ENCODE measurements around the gene MTHFR. TPM values are rescaled to one million over a fixed set of nuclear protein-coding genes. Genes with fewer than 3 reads are reported as not detected.
A peak's percentile ranks its signal among the peaks of the same experiment; 100 is the strongest.

Gene MTHFR
- total RNA-seq, 1 experiment from 2014 or later = 11.7 TPM

DNA sequence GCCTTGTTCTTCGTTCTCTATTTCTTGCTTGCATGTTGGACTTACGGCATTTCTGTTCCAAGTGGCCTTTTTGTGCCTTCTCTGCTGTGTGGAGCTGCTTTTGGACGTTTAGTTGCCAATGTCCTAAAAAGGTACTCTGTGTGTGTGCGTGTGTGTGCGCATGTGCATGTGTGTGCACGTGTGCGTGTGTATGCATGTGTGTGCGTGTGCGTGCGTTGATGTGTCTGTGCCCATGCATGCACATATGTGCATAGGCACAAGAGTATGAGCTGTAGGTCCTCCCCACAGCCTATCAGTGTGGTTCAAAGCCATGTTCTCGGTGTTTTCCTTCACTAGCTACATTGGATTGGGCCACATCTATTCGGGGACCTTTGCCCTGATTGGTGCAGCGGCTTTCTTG is 28.1 kb upstream of the MTHFR start:
- DNase-seq (ENCODE audit: low read depth) = no peak

DNA sequence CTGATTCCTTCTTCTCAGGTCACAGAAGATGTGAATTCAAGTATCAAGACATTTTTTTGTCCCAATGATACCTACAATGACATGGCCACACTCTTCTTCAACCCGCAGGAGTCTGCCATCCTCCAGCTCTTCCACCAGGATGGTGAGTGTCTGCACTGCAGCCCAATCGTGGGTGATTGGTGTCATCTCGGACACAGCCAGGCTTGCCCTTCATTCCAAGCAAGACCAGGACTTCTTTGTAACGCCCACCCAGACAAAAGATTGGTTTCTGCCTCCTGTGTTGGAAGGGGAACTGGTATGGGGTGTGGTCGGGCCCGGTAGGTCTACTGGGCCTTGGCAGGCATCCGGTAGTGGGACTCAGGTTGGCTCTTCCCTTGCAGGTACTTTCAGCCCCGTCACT is 27.7 kb upstream of the MTHFR start:
- no peak for DNase-seq (ENCODE audit: low read depth)

DNA sequence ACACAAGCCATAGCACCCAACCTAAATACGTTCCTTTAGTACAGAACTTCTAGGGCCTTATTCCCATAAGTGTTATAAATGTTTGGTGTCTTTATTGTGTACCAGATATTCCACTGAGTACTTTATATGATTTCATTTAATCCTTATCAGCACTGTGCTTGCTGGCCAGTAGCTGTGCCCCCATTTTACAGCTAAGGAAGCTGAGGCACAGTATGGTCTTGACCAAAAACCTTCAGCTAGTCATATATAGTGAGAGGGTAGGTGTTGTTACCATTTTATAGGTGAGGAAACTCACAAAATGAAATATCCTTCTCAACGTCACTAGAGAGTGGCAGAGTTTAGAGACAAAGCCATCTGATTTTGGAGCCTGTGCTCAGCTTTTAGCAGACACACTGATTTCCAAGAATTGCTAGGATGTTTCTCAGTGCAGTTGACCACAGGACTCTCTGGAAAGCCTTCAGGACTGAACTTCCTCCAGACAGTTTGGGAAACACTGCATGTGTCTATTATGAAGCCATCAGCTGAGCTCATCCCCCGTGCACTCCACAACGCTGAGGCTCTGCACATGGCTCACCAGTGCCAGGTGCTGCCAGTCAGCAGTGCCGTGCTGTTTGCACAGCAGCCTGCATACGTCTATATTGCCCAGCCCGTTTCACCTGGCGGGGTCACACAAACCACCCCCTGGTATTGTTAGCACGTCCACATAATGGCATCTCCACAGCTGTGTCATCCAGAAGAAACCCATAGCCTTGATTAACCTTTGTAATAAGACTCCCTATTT is 26.4 kb upstream of the MTHFR start:
- no peak for DNase-seq (ENCODE audit: low read depth)

DNA sequence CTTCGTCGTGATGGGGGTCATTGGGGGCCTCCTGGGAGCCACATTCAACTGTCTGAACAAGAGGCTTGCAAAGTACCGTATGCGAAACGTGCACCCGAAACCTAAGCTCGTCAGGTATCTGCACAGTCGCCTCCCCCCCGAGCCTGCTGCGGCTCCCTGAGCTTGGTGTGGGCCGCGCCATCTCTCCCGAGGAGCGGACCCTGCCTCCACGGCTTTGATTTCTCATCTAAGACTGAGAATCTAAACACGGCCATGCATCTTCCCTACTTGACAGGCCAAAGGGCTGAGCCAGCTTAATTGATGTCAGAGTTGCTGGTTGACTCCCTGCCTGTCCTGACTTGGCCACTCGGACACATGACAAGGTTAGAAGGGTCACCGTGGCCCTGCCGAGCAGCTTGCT is 22.7 kb upstream of the MTHFR start:
- no peak for DNase-seq (ENCODE audit: low read depth)

DNA sequence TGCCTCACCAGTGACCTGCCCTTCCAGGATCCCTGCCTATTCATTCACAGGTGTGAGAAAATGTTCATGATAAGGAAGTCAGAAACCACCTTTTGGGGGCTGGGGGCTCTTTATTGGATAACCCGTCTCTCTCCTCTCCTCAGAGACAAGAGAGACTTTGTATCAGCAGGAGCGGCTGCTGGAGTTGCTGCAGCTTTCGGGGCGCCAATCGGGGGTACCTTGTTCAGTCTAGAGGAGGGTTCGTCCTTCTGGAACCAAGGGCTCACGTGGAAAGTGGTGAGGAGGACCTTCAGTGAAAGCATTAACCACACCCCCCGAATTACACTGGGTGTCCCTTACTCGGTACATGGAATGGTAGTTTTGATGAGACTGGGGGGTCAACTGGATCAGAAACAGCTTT is 21.2 kb upstream of the MTHFR start:
- DNase-seq (ENCODE audit: low read depth) = no peak

DNA sequence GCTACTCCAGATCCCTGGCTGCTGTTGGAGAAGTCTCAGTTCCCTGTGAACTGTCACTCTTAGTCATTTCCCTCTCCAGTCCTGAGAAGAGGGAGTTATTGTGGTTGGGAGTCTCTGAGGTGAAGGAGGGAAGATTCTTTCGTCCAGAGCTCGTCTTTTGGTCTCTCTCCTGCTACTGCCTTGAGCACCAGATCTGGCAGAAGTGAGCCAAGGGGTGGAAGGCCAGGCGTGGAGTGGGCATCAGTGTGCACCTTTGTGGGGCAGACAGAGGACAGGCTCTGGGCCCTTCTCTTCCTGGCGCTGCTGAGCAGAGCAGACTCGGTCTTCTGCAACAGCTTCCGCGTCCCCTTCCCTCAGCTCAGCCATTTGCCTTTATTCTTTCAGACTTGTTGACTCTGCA is 19.4 kb upstream of the MTHFR start:
- no peak for DNase-seq (ENCODE audit: low read depth)

DNA sequence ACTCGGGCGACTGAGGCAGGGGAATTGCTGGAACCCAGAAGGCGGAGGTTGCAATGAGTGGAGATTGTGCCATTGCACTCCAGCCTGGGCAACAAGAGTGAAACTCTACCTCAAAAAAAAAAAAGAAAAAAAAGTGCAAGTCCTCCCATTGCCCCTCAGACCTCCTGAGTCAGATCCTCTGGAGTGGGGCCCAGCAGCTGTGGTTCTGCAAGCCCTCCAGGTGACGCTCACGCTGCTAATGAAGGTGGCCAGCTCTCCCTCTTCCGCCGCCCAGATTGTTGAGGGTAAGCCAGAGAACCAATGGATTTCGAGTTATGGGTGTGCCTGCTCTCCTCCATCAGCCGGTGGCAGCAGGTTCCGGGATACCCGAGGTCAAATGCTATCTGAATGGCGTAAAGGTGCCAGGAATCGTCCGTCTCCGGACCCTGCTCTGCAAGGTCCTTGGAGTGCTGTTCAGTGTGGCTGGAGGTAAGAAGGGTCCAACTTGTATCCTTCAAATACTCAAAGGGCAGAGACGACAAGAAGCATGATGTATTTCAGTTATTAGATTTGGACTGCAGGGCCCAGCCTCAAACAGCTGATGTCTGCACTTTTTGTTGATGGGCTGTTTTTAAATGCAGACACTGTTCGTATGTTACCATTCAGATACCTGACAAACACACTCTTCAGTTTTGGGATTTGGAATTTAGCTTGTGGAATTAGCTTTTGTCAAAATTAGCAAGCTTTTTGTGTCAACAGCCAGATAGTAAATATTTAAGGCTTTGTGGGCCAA is 17.8 kb upstream of the MTHFR start:
- DNase-seq (ENCODE audit: low read depth) = no peak

DNA sequence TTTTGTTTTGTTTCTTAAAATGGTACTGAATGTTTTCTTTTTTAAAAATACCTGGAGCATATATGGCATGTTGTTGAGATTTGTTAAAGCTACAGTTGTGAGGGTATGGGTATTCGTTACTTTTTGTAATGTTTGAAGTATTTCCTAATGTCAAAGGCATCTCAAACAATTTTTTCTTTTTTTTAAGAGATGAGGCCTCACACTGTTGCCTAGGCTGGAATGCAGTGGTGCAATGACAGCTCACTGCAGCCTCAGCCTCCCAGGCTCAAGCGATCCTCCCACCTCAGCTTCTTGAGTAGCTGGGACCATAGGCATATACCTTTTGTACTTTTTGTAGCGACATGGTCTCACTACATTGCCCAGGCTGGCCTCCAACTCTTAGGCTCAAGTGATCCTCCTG is 16.3 kb upstream of the MTHFR start:
- DNase-seq (ENCODE audit: low read depth) = no peak

DNA sequence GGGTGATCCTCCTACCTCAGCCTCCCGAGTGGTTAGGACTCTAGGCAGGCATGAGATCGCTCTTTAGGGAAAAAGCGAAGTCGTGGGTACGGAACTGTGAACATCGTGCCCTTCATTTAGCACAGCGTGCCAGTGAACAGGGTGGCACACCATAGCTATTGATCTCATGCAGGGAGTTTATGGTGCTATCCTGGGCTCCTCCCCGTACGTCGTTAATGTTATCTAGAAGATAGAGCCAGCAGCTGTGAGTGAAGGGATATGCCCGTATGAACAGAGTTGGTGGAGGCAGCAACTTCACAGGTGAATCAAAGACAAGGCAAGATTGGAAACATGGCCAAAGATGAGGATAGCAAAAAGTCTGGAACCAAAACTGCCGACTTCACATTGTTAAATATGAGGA is 11.4 kb upstream of the MTHFR start:
- DNase-seq (ENCODE audit: low read depth) = no peak

DNA sequence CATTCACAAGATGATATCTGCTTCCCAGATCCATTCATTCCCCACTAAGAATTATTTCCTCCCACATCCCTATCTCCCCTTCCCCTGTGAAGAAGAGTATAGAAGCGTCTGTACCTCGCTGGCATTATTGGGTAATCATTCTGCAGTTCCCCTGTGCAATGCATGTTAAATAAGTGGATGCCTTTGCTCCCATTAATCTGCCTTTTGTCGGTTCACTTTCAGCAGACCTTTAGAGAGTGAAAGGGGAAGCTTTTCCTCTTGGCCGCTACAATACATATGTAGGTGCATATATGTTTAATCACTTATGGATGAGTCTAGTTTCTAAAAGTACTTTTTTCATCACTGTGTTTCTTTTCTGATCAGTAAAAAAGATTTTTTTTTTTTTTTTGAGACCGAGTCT is 7.3 kb upstream of the MTHFR start:
- DNase-seq (ENCODE audit: low read depth) = no peak

DNA sequence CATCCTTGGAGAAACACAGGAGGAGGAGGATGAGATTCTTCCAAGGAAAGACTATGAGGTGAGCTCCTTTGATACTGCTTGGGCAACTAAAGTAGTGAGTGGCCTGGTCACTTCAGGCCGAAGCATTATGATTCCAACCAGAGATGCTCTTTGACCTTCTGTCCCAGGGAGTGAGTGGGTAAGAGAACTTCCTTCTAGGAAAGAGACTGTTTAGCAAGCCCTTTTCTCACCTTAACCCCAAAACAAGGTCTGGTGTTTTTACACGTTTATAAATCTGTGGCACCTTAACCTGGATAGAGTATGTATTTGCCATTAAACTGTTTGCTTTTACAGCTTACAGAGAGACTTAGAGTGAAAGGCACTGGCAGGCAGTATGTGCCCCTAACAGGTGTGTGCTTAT is 1.4 kb upstream of the MTHFR start:
- DNase-seq (ENCODE audit: low read depth) = no peak

DNA sequence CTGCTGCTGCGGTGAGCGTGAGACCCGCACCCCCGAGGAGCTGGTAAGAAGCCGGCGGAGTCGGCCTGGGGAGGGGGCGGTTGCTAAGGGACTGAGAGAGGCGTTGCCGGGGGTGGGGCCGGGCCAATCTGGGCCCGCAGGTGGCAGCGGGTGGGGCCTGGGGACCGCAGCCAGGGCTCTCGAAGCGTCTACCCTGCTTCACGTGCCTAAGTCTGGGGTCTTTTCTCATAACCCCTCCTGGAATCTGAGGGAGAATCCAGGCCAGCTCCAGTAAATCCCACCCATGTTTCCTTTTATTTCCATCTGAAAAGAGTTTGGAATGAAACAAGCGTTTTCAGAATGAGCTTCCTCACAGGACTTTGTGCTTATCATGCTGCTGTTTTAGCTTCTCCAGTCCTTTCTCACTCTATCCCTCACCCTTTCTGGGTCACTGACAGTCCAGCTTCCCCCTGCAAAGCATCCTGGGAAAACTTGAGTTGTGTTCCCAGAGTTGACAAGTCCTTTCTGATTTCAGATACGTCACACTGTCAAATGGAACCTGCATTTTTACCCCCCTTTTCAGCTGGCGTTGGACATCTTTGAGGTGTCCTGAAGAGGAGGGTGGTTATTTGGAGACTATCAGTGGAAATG is 658 bp upstream of the MTHFR start:
- DNase-seq (ENCODE audit: low read depth) = peak; percentile 32

DNA sequence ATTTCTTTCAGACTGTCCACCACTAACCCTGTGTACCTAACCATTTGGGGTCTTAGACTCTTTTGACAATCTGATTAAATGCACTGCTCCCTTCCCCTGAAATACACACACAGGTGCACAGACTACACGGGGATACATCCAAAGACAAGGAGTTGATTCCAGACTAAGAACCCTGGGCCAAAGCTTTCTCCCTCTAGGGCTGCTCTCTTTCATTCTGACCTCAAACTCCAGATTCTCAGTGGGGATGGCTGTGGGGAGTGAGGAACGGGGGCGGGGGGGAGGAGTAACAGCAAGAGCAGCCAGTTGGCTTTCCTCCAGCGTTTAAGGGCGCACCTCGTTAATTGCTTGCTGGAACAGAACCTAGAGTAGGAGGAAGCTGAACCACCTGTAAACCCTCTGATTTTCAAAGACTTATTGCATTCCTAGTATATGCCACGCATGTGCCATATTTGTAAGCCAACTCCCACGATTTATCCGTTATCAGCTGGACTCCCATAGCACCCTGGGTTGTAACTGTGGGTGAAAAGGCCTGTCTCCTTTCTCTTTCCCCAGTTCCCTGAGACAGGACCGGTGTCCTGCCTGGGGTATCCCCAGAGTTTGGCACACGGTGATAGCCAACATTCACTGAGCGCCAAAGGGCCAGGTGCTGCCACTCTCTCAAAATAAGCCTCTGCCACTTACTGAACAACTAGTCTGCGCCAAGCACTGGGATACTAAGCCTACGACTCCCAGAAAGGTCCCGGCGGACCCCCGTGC is 920 bp downstream of the MTHFR start:
- DNase-seq (ENCODE audit: low read depth) = peak; percentile 44

DNA sequence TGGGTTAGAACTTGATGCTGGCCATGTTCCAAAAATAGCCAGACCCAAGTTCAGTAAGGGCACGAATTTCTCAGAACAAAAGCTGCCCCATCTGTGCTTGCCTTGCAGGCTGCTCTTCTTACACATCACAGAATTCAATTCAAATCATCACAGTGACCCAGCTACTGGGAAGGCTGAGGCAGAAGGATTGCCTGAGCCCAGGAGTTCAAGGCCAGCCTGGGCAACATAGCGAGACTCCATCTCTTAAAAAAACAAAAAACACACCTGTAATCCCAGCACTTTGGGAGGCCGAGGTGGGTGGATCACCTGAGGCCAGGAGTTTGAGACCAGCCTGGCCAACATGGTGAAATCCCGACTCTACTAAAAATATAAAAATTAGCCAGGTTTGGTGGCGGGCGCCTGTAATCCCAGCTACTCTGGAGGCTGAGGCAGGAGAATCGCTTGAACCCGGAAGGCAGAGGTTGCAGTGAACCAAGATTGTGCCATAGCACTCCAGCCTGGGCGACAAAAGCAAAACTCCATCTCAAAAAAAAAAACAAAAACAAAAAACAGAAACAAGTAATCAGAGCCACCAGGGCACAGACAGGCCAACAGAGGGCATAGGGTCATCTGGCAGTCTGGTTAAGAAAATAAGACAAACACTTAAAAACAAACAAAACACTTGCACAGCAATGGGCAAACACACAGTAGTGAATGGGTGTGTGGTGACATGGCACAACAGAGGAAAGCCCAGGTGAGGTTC is 1.7 kb downstream of the MTHFR start:
- DNase-seq (ENCODE audit: low read depth) = peak; percentile 5

DNA sequence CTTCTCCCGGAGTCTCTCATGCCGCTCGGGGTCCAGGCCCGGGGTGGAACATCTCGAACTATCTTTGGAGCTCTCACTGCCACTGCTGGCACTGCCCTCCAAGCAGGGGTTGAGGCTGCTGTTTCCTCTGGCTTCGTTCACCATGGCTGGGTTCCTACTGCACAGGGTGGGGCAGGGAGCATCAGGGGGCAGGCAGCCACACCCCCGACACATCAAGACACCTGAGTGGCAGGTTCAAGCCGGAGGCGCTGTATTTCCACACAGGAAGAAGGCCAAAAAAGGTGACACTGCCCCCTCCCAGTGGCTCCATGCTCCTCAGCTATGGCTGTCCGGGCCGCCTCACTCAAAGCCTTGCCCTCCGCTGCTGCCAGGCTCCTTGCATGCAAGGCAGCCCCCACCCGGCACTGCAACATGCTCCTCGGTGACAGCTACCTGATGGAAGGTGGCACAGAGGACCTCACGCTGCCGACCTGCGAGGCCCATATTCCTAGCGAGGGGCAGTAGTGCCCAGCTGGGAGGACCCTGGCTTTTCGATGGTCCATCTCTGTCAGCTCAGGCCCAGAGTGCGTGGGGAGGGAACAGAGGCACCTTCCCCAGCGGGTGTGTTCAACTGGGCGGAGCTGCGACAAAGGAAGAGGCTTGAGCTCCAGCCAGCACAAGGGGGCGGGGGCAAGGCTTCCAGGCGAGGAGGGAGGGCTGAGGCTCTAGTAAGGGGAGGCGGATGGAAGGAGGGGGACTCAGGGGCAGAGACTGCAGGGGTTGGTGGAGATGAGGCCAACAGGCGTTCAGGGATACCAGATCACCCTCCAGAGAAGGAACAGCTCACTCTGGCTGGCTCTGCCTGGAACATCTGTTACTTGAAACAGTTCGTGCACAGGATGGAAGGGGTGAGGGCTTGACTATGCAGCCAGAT is 2.5 kb downstream of the MTHFR start:
- DNase-seq (ENCODE audit: low read depth) = peak; percentile 96

DNA sequence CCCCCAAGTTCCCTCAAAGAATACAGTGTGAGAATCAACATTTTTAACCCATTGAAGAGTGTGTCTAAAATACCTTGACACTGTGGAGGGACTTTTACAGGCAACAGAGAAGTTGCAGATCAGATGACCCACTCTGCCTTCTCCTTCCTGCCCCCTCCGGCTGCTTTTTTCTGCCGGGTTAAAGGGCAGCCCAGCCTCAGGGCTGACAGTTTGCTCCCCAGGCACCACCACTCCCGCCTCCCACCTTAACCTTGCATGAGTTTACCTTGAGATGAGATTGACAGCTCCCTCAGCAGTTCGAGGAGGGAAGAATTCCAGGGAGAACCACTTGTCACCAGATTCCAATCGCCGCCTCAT is 3.2 kb downstream of the MTHFR start:
- no peak for DNase-seq (ENCODE audit: low read depth)

DNA sequence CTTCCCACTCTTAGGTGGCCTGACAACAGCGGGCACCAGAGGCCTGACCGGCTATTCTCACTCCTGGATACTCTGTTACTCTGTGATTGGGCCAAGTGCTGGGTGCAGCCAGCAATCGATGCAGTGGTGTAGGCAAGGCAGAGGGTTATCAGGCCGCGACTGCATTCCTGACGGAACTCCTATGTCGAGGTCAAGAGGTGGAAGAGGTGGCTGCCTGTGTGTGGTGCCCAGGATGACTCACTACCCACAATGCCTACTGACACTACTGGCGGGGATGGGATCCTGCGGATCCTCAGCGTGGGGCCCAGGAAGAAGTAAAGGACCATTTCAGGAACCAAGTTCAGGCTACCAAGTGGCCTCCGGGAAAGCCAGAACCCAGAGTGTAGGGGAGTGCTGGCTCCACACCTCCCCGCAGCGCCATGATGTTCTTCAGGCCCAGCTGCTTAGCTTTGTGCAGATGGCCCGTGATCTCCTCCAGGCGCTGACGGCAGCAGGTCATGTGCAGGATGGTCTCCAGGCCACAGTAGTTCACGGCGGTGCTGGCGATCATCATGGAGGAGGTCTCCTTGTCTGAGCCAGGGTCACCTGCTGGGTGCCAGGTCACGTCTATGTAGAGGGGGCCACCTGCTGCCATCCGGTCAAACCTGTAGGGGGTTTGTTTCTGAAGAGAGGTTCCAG is 4.9 kb downstream of the MTHFR start:
- DNase-seq (ENCODE audit: low read depth) = no peak

DNA sequence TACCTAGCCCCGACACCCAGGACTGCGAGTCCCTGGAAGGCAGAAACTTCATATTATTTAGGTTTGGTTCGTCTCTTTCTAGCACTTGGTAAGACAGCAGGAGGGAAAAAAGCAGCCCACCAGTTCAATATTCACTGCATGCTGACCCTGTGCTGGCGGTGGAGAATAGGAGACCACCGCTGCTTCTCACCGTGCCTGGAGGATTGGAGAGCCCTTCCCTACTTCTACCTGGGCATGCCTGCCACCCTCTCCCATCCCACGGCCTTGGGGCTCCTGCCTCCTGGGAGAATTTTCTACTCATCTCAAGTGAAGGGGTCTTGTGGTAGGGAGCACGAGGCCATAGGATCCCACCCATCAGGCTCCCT is 5.4 kb downstream of the MTHFR start:
- no peak for DNase-seq (ENCODE audit: low read depth)

DNA sequence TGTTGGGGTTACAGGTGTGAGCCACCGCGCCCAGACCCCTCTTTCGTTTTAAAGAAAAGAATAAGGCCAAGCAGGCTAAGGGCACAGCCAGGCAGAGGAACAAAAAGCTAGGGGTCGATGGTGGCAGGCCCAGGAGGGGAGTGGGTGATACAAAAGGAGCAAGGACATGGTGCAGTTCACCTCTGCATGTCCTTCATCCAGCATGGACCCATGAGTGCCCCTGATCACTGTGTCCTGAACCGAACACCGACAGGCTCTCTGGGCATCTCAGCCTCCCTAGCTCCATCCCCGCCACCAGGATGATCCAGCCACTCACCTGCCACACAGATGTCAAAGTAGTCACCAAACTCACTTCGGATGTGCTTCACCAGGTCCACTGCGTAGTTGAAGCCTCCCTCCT is 5.9 kb downstream of the MTHFR start:
- no peak for DNase-seq (ENCODE audit: low read depth)

DNA sequence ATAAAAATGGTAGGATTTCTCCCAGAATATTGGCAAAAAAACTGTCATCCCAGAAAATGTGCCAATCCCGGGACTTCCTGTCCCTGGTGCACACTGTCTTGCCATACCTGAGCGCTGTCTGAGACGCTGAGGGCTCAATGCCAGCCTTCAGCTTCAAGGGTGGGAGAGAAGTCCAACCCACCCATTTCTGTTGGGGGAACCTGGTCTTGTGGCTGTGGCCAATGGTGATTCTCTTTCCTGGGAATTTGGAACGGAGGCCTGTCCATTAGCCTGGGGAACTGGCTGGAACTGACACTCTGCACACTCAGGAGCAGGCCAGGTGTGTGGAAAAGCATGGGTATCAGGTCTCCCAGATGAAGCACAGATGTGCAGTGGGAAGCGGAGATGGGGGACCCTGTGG is 6.7 kb downstream of the MTHFR start:
- DNase-seq (ENCODE audit: low read depth) = no peak
